Measurements from ENCODE around the gene ZNF680.
"Not testable (repeated sequence)": the region's sequence is repeated elsewhere in the genome, so short reads cannot be mapped to it uniquely, and the experiment has no call there.

Gene ZNF680

DNA sequence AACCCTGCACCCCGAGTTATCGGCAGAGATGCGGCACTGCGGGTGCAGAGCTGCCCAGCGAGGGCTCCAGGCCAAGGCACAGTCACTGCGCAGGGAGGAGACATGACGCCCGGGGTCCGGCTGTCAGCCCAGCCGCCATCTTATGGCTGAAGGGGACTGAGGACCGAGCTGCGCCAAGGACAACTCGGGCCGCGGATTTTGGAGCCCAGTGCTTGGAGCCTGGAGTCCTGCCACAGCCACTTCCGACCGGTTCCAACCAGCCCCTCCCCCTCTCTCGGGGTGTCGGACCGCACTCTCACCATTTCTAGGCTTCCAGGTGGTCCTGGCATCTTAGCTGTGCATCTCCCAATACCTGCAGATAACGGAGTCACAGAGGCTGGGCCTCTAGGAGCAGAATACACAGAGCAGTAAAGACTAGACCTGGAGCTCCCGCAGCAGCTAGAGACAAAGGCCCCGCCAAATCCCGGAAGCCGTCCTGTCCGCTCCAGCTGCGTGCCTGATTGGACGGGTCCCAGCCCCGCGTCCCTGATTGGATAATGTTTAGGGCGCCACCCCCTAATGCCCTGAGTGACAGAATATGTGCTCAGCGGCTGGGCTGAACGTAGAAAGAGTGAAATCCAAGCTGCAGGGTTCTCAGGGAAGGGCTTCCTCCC, at the start of gene ZNF680:
TSS of gene ZNF680 (minus strand) at position 446 of the 653 bp plus-strand sequence. CDS start at position 329, 117 bp downstream.
- DNase-seq (ENCODE audit: low spot score): peak; percentile 96

DNA sequence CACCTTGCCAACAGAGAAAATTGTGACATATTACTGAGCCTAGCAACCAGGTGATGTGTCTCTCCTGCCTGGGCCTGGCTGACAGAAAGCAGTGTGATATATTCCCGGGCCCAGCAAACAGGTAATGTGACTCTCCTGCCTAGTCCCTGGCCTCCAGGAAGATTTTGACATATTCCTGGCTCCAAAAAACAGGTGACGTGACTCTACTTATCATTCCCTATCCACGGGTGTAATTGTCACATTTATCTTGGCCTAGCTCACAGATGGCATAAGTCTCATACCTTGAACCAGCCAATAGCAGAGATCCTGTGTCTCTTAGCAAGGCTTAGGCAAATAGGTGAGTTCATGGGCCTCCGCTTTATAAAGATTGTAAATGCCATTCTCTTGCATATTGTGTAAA, 49.6 kb upstream of the ZNF680 start:
- DNase-seq (ENCODE audit: low spot score): no peak

DNA sequence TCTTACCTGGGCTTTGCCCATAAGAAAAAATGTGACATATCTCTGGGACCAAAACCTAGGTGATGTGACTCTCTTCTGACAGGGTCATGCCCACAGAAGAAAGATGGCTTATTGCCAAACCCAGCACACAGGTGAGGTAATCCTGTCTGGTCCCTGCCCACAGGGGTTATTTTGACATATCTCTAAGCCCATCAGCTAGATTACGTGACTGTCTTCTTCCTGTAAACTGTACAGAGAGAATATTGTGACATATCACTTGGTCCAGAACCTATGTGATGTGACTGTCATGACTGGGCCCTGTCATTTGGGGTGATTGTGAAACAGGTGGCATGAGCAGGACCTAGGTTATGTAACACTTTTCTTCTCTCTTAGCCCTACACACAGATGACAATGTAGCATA, 48.8 kb upstream of the ZNF680 start:
- DNase-seq (ENCODE audit: low spot score): no peak

DNA sequence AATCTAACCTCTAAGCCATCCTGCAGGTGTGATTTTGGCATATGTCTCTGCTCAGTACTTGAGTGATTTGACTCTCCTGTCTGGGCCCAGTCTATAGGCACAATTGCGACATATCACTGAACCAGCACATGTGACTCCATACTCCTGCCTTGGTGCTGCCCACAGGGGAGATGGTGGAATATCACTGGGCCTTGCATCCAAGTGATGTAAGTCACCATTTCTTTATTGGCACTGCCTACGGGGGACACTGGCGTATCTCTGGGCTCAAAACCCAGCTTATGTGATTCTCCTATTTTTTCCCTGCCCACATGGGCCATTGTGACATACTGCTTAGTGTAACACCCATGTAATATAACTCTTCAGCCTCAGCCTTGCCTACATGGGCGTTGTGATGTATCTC, 48.1 kb upstream of the ZNF680 start:
- DNase-seq (ENCODE audit: low spot score): no peak

DNA sequence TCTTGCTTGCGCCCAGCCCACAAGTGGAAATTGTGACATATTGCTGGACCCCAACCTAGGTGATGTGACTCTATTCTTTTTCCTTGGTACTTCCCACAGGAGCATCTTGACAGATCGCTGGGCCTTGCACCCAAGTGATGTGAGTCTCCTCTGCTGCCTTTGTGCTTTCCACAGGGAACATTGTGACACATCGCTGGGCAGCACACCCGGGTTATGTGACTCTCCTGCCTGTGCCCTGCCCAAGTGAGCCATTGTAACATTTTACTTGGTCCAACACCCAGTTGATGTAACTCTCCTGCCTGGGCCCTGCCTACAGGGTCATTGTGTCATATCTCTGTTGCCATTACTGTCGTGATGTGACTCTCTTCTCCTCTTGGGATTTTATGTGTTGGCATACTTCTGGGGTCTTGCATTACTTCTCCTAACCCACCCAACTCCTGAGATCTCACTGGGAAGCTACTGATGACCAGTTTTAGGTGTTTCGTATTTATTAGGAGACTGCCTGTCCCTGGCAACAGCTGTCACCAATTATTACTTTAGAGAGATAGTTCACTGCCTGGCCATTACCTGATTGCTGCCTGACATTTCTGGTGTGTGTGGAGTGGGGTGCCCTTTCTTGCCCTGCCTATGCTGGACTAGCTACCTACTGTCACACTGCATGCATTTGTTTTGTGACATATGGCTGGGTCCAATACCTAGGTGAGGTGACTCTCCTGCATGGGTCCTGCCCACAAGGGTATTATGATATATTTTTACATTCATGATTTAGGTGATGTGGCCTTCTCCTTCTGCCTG, 45.4 kb upstream of the ZNF680 start:
- no peak for DNase-seq (ENCODE audit: low spot score)

DNA sequence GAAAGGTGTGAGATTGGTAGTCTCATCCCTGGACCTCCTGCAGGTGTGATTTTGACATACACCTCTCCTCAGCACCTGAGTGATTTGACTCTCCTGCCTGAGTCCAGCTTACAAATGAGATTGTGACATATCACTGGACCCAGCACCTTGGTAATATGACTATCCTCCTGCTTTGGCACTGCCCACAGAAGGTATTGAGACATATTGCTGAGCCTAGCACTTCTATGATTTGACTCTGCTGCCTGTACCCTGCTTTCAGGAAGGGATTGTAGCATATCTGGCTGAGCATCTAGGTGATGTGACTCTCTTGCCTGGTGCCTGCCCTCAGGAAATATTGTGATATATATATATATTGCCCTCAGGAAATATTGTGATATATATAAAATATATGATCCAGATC, 43.5 kb upstream of the ZNF680 start:
- DNase-seq (ENCODE audit: low spot score): no peak

DNA sequence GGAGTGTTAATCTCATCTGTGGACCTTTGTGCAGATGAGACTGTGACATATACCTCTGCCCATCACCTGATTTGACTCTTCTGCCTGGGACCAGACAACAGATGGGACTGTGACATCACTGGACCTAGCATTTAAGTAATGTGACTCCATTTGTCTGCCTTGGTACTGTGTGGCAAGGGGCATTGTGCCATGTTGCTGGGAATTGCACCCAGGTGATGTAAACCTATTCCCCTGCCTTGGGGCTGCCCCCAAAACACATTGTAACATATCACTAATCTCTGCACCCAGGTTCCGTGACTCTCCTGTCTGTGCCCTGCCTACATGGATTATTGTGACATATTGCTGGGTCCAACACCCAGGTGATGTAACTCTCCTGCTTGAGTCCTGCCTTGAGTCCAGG, 40.4 kb upstream of the ZNF680 start:
- no peak for DNase-seq (ENCODE audit: low spot score)

DNA sequence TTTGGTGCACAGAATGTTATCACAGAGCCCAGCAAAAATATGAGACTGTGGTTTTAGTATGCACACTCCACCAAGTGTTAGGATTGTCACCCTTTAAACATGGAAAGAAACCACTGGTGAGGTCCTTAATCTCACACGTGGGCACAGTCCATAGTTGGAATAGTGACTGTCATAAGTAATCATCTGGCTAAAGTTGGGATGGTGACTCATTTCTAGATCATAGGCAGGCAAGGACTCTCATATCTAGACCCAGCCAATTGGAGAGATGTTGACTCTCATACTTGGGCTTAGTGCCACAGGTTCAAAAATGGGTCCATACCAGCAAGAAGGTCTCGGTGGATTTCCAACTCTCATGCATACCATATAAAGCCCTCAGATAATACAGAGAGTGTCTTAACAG, 39.6 kb upstream of the ZNF680 start:
- no peak for DNase-seq (ENCODE audit: low spot score)

DNA sequence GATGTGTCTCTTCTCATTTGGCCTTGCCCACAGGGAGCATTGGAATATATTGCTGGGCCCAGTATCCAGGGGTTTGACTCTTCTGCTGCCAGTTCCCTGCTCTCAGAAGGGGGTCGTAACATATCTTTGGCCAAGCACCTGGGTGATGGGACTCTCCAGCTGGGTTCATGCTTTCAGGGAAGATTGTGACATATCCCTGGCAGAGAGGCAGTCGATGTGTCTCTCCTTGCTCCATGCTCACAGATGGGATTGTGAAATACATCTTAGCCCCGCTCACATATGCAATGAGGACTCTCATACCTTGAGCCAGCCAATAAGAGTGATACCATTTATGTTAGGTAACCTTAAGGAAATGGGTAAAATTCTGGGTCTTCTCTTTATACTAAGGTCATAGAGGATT, 39.2 kb upstream of the ZNF680 start:
- DNase-seq (ENCODE audit: low spot score): no peak

DNA sequence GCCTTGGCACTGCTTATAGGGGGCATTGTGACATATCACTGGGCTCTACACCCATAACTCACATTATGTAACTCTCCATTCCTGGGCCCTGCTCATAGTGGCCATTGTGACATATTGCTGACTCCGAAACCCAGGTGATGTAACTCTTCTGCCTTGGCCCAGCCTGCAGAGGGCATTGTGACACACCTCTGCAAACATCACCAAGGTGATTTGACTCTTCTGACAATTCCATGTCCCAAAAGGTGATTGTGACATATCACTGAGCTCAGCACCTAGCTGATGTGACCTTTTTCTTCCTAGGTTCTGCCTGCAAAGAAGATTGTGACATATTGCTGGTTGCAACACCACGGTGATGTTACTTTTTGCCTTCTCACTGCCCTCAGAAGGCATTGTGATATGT, 36.5 kb upstream of the ZNF680 start:
- DNase-seq (ENCODE audit: low spot score): no peak

DNA sequence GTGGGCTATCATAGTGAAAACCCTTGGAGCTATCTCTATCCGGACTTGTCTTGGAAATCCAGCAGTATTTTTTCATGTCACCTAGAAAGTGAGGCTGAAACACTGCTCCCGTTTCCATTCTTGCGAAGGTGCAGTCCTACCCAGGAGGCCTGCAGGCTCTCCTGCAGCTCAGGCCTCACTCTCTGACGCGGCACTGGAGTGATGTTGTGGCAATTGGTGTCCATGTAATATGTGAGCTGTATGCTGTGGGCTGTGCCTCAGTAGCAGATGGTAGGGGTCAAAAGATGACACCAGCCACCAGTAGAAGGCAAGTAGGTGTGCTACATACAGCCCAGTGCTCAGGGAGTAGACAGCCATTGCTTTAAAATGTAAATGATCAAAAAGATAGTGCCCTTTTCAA, 28.1 kb upstream of the ZNF680 start:
- DNase-seq (ENCODE audit: low spot score): no peak

DNA sequence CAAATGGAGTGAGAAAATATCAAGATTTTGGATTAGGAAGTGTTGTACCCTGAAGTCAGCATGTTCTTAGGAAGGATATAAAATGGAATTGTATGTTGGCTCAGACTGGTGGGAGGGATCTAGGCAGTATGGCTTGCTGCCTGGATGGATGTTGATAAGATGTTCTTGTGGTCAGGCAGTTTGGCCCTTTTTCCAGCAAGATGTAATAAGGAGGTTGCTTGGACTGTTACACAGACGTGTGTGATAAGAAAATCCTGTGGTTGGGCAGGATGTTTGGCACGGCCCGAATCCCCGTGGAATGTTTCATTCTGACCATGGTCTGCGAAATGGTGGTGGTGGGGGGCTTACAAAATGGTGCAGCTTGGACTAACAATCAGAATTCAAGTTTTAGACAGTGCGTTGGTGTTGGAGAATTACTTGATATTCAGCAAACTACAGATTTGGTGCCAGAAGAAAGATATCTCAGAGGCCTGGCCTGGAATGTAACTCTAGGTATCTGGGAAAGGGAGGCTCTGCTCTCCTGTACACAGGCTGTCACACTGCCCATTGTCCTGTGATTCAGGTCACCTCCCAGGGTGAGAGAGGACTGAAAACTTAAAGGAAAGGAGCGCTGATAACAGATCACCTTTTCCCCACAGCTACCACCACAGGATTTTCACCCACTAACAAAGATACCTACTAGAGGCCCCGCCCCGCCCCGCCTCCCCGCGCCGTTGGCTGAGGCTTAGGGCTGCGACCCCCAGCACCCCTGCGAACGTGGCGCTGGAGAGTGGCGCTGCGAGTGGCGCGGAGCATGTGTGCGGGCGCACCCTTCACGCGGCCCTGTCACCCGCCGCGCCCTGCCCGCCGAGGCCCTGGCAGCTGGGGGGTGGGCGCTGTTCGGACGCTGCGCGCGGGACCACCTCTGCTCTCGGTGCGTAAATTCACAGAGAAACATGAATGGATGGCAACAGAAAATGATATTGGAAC, 19.3 kb upstream of the ZNF680 start:
- no peak for DNase-seq (ENCODE audit: low spot score)

DNA sequence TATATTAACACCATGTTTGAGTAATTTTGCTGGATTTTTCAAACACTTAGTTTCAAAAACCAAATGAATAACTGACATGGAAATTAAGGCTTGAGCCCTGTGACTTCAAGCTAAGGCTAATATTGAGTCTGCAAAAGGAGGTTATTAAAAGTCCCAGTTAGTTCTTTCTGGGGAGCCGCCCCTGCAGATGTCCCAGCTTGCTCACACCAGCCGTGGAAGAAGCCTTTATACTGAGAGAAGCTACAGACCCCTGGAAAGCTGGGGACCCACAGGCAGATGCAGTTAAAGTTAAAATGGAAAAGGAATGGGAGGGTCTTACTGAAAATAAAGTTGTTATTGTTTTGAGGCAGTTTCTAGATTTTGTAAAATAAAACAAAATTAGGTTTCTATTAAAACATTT, 18.5 kb upstream of the ZNF680 start:
- DNase-seq (ENCODE audit: low spot score): no peak

DNA sequence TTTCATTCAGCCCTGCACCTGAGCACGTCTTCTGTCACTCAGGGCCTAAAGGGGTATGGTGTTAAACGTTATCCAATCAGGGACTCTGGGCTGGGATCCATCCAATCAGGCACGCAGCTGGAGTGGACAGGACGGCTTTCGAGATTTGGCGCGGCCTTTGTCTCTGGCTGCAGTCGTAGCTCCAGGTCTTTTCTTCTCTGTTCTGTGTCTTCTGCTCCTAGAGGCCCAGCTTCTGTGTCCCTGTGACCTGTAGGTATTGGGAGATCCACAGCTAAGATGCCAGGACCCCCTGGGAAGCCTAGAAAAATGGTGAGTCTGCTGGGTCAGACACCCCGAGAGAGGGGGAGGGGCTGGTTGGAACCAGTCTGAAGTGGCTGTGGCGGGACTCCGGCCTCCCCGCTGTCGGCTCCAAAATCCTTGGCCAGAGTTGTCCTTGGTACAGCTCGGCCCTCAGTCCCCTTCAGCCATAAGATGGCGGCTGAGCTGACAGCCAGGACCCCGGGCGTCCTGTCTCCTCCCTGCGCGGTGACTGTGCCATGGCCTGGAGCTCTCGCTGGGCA, 11.7 kb upstream of the ZNF680 start:
- no peak for DNase-seq (ENCODE audit: low spot score)

DNA sequence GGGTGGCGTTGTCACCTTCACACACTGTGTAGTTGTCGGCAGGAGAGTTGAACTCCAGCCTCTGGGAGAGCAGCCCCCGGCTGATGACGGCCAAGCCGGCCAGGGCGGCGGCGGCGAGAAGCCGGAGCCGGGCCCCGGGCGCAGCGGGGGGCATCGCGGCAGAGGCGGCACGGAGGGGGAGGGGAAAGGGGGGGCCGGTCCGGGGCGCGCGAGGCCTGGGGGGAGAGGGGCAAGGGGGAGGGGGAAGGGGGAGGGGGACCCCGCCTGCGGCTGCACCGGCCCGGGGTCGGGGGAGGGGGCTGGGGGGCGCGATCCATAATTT, 7.4 kb upstream of the ZNF680 start:
- DNase-seq (ENCODE audit: low spot score): not testable (repeated sequence)

DNA sequence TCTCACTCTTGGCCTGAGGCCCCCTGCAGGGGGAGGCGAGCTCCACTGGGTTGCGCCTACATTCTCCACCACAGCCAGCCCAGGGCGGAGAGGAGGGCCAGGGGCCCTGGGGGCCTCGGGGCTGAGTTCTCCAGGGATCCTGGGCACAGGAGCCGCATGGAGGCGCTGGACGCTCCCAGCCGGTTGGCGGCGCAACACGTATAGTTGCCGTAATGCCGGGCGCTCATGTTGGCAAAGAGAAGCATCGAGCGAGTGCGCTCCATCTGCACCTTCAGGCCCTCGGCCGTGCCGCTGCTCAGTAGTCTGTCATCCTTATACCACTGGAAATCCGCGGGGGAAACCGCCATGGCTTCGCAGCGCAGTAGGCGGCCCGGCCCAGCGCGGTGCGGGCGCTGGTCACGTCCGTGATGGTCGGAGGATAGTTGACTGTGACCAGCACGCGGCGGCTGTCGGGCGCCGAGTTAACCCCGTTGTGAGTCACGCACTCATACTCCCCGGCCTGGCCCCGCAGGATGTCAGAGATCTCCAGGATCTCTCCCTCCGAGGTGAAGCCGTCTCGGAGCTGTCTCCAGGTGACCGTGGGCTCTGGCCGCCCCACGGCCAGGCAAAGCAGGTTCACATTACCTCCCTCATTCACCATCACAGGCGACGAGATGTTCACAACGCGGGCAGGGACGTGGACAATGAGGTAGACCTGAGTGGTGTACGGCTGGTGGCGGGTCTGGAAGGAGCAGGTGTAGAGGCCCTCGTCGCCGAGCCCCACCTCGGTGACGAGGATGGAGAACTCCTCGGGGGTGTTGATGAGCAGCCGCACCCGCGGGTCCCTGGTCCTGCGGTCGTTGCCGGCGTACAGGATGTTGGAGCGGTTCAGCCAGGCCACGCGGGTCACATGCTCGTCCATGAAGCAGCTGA, 6.8 kb upstream of the ZNF680 start:
- DNase-seq (ENCODE audit: low spot score): not testable (repeated sequence)

DNA sequence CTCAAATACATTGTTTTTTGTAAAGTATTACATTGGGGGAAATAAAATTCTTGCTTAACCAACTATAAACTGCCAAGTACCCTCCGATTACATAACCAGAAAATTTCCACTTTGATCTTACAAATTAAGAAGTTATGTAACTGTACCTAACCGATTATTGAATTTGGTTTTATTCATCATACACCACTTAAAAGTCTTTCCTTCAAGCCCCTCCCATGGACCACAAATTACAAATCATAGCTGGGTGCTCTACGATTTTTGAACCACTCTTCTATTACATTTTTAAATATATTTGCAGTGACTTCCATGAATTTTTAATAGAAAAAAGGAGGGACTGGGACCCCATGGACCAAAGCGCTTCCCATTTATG, 630 bp downstream of the ZNF680 start:
- DNase-seq (ENCODE audit: low spot score): no peak

DNA sequence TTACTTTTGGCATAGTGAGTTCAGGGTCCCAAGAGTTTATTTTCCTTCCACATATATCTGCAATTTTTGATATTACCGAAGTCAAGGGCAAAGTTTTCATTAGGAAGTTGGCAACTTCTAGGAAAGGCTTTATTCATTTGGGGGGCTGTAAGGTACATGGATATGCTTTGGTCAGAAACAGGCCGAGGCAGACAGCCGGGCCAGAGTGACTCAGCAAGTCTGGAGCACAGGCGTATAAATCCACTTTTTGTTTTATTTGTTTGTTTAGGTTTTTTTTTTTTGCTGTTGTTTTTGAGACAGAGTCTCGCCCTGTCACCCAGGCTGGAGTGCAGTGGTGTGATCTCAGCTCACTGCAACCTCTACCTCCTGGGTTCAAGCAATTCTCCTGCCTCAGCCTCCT, 3.7 kb downstream of the ZNF680 start:
- DNase-seq (ENCODE audit: low spot score): peak; percentile 32

DNA sequence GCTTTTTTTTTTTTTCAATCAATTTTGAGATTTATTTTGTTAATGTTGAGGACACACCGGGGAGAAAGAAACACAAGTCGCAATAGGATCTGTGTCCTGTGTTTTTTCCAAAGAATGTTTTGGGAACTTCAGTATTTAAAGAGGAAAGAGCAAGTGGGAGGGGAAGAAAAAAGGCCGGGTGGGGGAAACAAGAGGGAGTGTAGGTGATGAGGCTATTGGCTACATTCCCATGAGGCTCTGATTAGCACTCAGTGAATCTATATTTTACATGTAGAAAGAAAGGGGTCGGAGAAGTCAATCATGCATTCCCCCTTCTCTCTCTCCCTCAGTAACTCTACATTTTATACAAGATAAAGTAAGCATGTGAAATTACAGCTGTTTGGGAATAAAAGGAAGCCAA, 4.1 kb downstream of the ZNF680 start:
- DNase-seq (ENCODE audit: low spot score): no peak

DNA sequence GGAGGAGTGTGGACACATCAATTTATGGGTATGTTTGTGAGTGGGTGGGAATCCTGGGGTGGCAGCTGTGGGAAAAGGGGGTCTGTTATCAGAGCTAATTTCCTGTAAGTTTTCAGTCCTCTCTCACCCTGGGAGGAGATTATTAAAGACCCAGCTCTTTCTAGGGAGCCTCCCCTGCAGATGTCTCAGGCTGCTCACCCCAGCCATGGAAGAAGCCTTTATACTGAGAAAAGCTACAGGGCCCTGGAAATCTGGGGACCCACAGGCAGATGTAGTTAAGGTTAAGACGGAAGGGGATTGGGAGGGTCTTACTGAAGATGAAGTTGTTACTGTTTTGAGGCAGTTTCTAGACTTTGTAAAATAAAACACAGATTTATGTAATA, 4.6 kb downstream of the ZNF680 start:
- no peak for DNase-seq (ENCODE audit: low spot score)

DNA sequence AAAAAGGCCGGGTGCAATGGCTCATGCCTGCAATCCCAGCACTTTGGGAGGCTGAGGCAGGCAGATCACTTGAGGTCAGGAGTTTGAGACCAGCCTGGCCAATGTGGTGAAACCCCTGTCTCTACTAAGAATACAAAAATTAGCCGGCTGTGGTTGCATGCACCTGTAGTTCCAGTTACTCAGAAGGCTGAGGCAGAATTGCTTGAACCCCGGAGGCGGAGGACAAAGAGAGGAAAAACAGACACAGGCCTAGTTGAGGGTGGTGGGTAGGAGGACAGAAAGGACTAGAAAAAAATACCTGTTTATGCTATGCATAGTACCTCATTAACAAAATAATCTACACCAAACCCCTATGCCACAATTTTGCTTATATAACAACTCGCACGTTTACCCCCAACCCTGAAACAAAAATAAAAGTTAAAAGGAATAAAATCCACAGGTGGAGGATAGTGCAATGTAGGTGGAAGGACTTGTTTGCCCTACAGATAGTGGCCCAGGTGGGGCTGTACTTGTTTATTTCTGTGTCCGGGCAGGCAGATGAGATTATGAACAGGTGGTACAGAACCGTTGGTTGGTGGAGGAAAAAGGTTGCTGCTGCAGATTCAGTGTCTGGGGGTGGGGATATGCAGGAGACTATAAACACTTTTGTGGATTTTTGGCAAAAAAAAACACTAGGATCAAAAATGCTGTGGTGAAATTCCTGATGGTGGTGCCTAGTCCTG, 5.1 kb downstream of the ZNF680 start:
- no peak for DNase-seq (ENCODE audit: low spot score)
